HEK293T (cell line): ENCODE results near the gene CTIF.

Experiments
- ARNT ChIP-seq: fragments of 450-650 bp; IDR thresholded peaks from 2 replicates; pipeline ENCODE4 v1.6.1; 2017; ENCODE audit warnings: mild to moderate bottlenecking
- BHLHE40 ChIP-seq: fragments of 450-650 bp; IDR thresholded peaks from 2 replicates; pipeline ENCODE4 v1.6.1; 2016; ENCODE audit warnings: mild to moderate bottlenecking, moderate library complexity, borderline replicate concordance
- HDGF ChIP-seq: fragments of 450-650 bp; IDR thresholded peaks from 2 replicates; pipeline ENCODE4 v1.6.1; 2017; ENCODE audit warnings: antibody characterized with exemption, borderline replicate concordance
- LEF1 ChIP-seq: fragments of 450-650 bp; IDR thresholded peaks from 2 replicates; pipeline ENCODE4 v1.6.1; 2017; ENCODE audit warnings: mild to moderate bottlenecking, borderline replicate concordance
- SP1 ChIP-seq: fragments of 450-650 bp; IDR thresholded peaks from 2 replicates; pipeline ENCODE4 v1.6.1; 2017
- ZNF384 ChIP-seq: fragments of 450-650 bp; IDR thresholded peaks from 2 replicates; pipeline ENCODE4 v1.6.1; 2016

- TF ChIP-seq HDGF = no peak
- no peak for TF ChIP-seq ZNF384
- no peak for TF ChIP-seq SP1
- no peak for TF ChIP-seq LEF1
- TF ChIP-seq BHLHE40 = no peak
- no peak for TF ChIP-seq ARNT
These were observed 313.5 kb downstream of the CTIF start for GRCh38 chr18:48852292-48852691.
